Skin of body (tissue), 2 donors: ENCODE data around the gene ARHGAP26. TPM values are rescaled to one million over a fixed set of nuclear protein-coding genes. Genes with fewer than 3 reads are reported as not detected.
A peak's percentile ranks its signal among the peaks of the same experiment; 100 is the strongest.

ENCODE experiments used
- DNase-seq: peaks from one replicate; lab custom pipeline; 2025; lab: John Stamatoyannopoulos, UW
- total RNA-seq: library from RNA; depleted of rRNA; stranded (reverse); fragments of >200 nt; gene quantifications from one replicate; pipeline ENCODE4 v1.2.3, GENCODE V29; 2014

ARHGAP26 gene
- total RNA-seq, 1 donor from 2014 or later, result 40.6 TPM

DNA sequence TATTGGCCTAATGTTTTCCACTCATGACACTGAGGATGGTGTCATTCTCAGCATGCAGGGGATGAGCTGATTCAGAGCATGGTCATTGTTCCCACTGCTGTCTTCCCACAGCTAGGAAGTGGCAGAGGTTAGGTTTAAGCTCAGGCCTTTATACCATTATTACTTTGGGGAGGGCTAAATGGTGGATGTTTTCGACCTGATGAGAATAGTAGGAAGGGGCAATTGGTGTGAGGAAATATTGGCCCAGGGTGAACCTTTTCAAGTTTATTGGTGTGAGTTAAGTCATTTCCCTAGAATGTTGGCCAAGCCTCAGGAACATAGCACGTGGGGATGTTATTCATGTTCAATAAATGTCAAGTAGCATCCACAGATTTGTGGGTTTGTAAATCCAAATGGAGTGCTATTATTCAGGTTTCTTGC is 59.6 kb downstream of the ARHGAP26 start:
- DNase-seq, result no peak

DNA sequence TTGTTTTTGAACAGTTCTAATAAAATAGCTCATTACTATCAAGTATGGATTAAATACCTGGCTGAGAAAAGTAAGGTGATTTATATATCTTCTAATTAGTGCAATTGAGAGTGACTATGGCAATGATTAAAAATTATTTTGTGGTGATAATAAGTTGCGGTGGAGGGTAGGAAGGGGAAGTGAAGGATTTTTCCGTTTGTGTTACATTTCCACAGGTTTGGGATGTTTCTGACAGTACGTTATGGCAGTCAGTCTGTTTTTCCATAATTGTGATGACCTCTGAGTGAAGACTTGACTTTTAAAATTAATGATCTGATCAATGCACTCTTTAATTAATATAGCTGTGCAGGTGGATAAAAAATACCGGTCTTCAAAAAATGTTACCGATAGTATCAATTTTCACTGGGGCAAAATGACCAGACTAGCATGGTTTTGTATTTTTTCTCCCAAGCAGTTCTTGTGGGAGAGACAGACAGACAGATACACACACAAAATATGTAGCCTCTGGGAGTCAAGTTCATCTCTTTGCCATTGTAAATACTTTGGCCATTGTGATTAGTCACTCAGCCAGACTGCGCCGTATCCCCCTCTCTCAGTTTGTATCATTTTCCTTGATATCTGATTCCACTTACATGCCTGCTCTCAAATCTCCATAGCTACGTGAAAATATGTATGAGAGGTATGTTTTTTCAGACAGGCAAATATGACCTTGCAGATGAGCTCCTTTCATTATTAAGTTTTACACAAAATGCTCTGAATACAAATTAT is 60.2 kb downstream of the ARHGAP26 start:
- peak; percentile 61 for DNase-seq

DNA sequence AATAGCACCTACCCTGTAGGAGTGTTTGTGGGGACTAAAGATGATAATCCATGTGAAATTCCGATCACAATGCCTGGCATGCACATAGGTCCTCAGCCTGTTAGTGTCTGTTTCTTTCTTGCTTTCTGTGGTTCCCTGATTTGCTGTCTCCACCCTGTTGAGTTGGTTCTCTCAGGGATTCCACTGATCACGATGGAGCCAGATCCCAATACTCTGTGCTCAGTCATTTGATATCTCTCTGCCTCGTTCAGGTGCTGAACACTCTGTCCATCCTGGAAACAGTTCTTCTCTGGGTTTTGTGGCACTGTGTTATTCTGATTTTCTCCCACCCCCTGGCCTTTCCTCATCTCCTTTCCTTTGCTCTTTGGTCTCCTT is 60.8 kb downstream of the ARHGAP26 start:
- DNase-seq, result no peak

DNA sequence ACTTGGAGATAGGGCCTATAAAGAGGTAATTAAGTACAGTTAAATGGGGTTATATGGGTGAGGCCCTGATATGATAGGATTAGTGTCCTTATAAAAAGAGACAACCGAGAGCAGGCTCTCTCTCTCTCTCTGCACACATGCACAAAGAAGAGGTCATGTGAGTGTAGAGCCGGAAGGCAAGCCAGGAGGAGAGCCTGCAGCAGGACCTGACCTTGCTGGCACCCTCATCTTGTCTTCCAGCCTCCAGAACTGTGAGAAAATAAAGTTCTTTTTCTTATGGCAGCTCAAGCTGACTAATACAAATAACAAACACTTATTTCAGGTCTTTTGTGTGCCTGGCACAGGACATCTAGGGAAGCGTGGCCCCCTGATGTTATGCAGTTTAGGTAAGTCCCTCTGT is 62.1 kb downstream of the ARHGAP26 start:
- no peak for DNase-seq

DNA sequence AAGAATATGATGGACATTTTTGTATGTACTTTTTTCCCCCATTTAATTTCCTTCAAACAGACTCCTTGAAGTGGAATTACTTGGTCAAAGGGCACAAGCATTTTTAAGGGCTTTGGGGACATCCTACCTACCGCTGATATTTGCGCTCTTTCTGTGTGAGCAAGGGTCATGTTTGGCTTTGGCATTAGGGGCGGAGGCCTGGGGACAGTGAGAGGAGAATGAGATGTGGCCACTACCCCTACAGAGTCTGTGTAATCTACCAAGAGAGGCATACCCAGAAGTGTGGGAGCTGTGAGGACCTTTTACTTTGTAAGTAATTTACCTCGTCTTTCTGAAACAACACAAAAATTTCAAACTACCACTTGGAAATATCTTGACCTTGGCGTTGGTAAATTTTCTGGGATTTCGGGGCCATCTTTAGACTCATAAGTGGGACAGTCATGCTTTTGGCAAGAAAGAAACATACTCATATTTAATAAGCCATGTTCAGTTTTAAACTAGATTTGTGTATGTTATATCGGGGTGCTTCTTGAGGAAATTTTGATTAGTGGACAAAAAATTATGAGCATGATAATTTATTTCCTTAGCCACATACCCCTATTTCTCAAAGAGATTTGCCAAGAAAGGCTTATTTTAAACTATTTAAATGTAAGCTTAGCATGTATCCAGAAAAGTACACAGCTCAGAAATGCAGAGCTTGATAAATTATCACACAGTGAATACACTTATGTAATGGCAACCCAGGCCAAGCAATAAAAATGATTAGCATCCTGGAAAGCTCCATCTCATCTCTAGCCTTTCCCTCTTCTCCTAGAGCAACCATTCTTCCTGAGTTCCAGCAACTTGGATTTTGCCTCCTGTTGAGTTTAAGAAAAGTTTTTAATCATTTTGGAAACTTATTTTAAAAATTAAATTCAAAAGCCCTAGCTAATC is 63.6 kb downstream of the ARHGAP26 start:
- peak; percentile 58 for DNase-seq

DNA sequence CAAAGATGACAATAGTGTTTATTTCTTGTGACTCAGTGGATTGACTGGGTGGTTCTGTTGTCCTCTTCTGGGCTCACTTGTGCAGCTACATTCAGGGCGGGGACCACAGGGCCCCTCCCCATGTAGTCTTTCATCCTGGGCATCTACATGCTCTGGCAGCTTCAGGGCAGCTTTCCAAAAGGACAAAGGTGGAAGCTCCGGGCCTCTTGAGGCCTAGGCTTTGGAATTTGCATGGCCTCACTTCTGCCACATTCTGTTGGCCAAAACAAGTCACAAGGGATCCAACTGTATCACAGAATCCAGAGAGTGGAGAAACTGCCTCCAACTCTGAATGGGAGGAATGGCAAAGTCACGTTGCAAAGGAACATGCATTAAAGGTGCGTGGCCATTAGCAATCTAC is 64.3 kb downstream of the ARHGAP26 start:
- no peak for DNase-seq

DNA sequence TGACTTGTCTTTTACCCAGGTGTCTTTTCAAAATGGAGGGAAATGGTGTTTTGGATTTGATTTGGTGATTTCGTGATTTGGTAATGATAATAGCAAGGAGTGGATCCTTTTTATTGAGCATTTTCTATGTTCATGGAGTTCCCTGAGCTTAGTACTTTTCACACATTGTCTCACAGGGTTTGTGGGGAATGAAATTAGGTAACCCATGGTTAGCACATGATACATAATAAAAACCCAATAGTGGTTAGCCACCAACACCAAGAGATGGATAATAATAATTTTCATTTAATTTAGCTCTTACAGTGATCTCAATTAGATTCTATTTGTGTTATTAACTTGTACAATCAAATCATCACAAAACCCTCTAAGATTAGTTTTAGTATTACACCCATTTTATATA is 65.4 kb downstream of the ARHGAP26 start:
- no peak for DNase-seq

DNA sequence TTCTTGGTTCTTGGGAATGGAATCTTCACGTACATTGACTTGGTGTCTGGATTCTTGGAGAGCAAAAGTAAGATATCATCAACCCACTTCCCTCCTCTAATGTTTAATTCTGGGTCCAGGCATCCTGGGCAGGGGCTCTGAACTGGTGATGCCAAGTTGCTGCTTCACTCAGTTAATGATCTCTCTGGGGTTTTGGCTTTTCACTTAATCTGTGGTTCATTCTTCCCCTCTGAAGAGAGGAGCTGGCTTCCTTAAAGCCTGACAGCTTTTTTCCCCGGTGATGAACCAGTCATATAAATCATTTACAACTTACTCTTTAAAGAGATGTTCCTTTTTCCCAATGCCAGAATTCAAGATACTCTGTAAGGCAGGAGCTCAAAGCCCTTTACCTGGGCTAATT is 65.9 kb downstream of the ARHGAP26 start:
- no peak for DNase-seq

DNA sequence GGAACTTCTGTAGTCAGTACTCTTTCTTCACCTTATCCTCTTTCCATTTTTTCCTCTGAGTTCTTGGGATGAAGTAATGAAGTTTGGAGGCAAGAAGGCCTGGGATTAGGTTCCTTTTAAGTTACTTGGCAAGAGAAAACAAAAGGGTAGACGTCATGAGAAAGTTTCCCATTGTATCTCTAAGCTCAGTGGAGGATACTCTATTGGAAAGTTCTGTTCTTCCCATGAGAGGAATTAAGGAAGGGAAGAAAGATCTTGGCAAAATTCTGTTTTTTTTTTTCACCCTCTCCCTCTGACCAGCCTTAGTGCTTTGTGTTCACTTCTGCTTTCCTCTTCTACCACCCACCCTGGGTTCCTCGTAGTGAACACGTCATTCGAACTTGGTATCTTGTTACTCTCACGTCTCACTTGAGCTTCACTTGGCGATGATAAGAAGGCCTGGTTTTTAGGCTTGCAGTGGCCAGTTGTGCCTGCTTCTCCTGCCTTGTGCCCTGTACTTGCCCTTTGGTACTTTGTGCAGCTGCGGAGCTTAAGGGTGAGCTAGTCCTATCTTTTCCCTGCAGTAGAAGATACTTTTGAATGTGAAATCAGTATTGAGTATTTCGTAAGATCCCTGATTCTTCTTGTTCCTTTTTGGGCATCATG is 67.0 kb downstream of the ARHGAP26 start:
- peak; percentile 68 for DNase-seq

DNA sequence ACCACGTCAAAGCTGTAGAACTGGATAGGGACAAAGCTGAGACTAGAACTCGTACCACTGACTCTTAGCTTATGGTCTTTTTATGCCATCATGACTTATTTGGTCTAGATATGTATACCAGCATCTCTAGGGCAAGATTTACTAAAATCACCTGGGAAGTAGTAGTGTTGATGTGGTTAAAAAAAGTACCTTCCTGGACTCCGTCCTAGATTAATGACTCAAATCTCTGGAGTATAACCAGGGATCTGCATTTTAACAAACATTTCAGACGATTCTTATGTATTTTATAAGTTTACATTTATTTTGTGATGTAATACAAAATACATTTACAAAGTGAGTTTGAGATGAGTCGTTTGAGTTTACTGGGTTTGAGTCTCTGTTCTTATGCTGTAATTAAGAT is 68.7 kb downstream of the ARHGAP26 start:
- no peak for DNase-seq

DNA sequence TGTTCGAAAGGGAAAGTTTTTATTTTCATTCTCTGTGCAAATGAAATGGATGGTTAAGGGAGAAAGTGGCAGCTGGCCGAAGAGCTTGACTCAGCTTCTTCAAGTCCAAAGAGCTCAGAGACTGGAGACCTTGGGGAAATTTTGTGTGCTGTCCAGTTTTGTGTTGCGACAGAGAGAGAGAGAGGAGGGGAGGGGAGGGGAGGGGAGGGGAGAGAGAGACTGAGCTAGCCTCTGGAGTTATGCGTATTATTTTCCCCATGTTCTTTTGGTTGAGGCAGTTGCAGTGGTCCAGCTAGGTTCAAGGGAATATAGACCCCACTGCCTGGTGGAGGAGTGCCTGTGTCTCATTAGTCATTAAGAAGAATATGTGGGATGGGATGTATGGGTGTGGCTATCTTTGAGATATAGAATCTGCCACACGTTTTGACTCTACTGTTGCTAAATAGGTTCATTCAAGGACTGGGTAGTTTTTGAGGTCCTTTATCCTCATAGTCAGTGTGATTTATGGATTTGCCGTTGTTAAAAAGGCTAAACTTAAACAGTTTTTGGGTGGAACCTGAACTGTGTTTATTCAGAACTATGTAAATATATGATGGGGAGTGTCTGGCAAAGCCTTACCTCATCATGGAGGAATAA is 69.7 kb downstream of the ARHGAP26 start:
- no peak for DNase-seq

DNA sequence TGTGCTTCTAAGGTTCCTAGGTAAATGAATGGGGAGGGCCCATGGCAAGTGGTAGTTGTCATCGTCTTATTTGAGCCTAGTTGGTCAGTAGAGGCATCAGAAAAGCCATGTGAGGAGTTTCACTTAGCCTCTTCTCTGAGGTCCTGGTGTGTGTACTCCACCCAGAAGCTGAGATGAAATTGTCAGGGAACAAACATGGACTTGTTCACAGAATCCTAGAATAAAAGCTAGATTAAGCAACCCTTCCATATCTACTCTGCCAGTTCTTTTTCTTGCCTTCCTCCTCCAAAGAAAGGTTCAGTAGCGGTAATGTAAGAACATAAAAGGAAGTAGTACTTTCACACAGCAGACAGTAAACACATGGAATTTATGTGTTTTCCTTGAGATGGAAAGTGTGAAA is 70.4 kb downstream of the ARHGAP26 start:
- DNase-seq, result peak; percentile 26

DNA sequence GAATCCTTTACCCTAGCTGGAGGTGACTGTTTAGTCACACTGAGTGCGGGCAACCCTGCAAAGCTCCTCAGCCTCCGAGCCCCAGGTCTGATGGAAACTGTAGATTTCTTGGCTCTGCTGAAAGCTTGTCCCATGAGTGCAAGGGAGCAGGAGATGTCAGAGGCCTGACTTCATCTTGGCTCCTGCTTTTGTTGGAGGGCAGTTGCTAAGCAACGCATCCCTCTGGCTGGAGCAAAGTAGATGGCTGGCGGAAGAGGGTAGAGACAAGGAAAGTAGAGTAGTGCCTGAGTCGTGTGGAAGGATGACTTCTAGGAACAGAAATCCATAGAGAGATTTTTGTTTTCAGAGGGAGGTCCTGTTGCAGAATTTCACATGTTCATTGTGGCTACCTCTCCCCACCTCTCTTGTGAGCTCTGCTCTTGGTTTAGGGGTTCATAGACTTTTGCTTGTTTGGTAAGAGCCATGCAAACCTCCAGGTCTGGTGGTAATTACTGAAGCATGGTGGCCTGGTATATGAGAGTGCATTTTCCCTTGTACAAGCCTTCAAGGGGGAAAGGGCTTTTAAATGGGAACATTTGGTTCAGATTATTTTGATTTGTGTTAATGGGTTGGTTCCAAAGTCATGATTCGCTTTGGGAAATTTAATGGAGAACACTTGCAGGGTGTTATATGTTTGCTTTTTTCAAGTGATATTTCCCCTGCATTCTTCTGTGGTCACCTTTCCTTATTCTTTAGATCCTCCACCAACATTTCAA is 71.5 kb downstream of the ARHGAP26 start:
- peak; percentile 93 for DNase-seq

DNA sequence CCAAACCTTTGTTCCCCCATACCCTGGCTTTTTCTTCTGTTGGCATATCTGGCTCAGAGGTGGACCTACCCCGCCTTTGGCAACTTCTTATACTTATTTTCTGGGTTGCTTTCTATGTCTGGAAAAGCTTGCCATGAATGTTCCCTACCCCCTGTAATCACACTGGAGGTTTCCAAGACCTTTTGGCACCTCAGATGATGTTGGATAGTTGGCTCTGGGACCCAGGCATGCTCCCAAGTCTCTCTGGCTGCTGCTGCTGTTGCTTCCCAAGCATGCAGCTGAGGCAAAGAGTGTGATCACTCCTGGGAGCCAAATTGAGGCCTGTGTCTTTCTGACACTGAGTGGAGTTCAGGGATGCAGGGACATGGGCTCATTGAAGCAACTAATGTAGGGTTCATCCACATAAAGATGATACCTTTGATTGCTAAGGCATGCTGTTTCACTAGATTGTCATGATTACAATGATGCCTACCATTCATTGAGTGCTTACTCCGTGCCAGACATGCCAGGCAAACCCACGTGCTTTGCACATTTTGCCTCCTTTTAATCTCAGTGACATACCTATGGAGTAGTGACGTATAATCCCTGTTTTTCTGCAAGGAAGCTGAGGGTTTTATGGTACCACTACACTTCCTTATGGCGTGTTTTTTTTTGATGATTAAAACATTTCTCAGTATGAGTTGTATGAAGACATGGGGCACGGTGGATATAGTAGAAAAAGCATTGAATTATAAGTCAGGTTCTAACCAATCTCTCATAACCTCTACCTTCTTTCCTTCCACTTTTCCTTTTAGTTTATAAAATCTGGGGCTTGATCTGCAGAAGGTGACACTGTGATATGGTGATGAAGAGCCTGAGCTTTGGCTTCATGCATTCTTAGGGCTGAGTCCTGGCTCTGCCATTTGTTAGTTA is 73.1 kb downstream of the ARHGAP26 start:
- DNase-seq, result peak; percentile 62

DNA sequence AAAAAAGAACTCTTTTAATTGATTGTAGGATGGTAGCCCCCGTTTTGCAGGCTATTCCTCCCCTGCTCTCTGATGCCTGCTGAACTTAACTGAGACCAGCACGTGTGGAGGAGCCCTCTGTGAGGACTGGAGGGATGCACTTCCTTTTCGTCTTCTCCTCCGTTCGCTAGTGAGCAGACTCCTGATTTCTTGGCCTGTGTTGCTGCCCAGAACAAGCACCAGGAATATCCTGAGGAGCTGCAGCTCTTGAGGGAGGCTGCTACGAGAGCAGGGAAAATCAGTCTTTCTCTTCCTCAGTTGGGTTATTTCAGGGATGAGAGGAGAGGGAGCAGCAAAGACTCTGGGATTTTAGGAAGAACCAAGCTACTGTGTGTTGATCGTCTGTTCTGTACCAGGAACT is 74.7 kb downstream of the ARHGAP26 start:
- DNase-seq, result no peak

DNA sequence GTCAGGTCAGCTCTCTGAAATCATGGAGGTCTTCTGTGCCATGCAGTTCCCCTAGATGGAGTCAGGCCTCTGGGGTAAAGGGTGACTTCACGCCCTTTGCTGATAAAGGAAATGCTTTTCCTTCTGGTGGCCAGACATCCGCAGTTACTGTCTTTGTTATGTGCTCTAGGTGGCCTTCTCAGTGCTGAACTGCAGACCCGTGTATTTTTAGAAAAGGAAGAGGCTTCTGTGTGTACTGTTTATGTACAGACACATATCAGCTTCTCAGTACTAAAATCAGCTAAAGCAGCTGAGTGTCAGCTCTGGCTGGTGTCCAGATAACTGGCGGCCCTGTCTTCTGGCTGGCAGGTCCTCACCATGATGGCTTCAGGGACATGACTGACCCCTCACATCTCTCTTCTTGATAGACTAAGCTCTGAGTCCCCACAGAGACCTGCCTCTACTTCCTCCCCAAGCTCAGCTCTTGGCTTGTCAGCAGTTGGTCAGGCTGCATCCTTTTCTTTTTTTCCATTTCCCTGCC is 75.3 kb downstream of the ARHGAP26 start:
- DNase-seq, result no peak

DNA sequence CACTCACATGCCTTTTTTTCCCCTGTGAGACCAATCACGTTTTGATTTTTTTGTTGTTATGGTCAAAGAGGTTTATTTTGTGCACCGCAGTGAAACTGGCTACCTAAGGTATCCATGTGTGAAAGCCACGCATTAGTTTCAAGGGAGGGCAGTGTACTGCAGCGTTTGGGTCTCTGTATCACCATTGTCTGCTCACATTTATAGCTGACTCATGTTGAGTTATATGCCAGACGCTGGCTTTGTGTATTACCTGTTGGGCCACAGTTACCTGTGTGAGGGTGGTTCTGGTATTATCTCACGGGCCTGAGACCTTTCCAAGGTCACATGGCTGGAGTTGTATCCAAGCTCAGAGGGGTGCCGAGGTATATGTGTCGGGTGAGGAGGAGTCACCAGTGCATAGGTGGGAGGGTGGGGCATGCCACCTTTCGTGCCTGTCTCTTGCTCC is 75.8 kb downstream of the ARHGAP26 start:
- DNase-seq, result no peak

DNA sequence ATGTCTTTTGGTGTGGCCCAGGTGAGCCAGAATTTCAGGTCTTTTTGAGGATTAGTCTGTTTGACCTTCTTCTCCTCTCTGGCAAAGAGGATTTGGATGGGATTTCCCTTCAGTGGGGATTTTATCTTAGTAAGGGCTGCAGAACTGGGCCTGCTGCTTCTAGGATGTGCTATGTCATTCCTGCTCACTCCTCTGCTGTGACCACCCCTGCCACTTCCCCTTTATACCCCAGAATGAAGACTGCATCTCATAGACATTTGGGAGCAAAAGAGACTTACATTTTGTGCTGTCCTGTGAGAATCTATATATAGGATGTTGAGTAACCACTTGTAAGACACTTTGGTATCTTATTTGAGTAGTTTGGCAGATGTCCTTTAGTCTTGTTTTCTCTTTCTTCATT is 76.2 kb downstream of the ARHGAP26 start:
- DNase-seq, result peak; percentile 19
